ENCODE results near the gene DDX3X. TPM values are rescaled to one million over a fixed set of nuclear protein-coding genes. Genes with fewer than 3 reads are reported as not detected.

DDX3X gene
- total RNA-seq, 1 donor from 2014 or later: 264 TPM

DNA sequence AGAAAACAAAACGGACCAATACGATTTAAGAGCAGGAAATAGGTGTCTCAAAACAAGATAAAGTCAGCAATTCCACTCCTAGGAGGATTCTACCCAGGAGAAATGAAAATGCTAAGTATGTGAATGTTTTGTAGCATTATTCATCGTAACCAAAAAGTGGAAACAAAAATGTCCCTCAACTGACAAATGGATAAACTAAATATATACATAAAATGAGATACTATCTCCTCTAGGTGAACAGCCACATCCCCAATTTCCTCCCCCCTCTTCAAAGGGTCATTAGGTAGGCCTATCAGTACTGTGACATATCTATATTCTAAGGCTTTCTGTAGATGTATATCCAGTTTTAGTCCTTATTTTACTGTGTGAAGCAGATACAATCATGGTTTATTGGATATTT lies 18.0 kb downstream of the DDX3X start:
- Histone ChIP-seq H3K4me2 (no peak overlapping the region), H3K9me3 (ENCODE audit: low read depth) (no peaks in the 10 kb centered on the region), H2AFZ (replicated peaks) (no peak overlapping the region), H3K9ac (no peak overlapping the region), H3K79me2 (ENCODE audit: low read depth) (no peaks in the 10 kb centered on the region), H3K4me3 (no peak overlapping the region), H3K27me3 (no peaks in the 10 kb centered on the region), H3K4me1 (no peaks in the 10 kb centered on the region), H3K27ac (no peak overlapping the region), H3F3A (ENCODE audit: low read depth) (peaks cover 51% of the 10 kb centered on the region), H3K36me3 (peaks cover 5% of the 10 kb centered on the region), H4K20me1 (ENCODE audit: low read depth) (peaks cover 28% of the 10 kb centered on the region)
- DNase-seq (ENCODE audit: low spot score): no peak
- H3K27ac Mint-ChIP-seq: no peak overlapping the region
- H3K4me1 Mint-ChIP-seq: no peaks in the 10 kb centered on the region
- TF ChIP-seq, protein P1, sequence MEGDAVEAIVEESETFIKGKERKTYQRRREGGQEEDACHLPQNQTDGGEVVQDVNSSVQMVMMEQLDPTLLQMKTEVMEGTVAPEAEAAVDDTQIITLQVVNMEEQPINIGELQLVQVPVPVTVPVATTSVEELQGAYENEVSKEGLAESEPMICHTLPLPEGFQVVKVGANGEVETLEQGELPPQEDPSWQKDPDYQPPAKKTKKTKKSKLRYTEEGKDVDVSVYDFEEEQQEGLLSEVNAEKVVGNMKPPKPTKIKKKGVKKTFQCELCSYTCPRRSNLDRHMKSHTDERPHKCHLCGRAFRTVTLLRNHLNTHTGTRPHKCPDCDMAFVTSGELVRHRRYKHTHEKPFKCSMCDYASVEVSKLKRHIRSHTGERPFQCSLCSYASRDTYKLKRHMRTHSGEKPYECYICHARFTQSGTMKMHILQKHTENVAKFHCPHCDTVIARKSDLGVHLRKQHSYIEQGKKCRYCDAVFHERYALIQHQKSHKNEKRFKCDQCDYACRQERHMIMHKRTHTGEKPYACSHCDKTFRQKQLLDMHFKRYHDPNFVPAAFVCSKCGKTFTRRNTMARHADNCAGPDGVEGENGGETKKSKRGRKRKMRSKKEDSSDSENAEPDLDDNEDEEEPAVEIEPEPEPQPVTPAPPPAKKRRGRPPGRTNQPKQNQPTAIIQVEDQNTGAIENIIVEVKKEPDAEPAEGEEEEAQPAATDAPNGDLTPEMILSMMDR (IDR thresholded peaks at IDR 0.05): no peak
- TF ChIP-seq EZH2phosphoT487 (IDR thresholded peaks at IDR 0.05) (no peak), EZH2 (IDR thresholded peaks at IDR 0.05) (no peak)
- peaks cover 3% of the 10 kb centered on the region for H3K27me3 Mint-ChIP-seq (ENCODE audit: insufficient read depth, low read depth)
- no peak overlapping the region for H3K4me3 Mint-ChIP-seq
- H3K9me3 Mint-ChIP-seq: peaks cover 8% of the 10 kb centered on the region
- H3K36me3 Mint-ChIP-seq: peaks cover 3% of the 10 kb centered on the region

DNA sequence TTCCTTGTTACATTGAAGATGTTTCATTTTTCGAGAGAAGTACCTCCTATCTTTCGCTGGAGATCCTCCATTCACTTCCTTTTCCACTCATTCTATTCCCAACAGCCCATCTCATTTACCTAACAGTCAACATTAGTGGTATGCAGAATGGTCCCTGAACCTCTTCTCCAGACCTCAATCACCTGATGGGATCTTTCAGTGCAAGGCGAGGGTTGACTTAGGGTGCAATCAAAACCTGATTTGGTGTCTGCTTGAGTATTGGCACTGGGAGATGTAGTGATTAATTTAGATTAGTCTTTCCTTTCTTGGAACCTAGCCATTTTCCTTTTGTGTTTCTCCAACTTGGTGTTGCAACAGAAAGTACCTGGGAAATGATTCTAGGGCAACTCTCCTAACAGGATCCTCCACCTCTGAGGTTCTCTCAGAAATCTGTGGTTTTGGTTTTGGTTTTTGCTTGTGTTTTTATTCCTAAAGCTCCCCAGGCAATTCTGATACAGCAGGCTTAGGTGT lies 18.4 kb downstream of the DDX3X start:
- Mint-ChIP-seq H3K27ac (no peak overlapping the region), H3K4me3 (no peak overlapping the region), H3K27me3 (ENCODE audit: insufficient read depth, low read depth) (peaks cover 3% of the 10 kb centered on the region), H3K4me1 (no peaks in the 10 kb centered on the region), H3K36me3 (no peaks in the 10 kb centered on the region), H3K9me3 (peaks cover 8% of the 10 kb centered on the region)
- no peaks in the 10 kb centered on the region for H3K27me3 ChIP-seq
- no peaks in the 10 kb centered on the region for H3K4me1 ChIP-seq
- H3K4me2 ChIP-seq: no peak overlapping the region
- H3F3A ChIP-seq (ENCODE audit: low read depth): peaks cover 46% of the 10 kb centered on the region
- H3K9ac ChIP-seq: no peak overlapping the region
- H3K9me3 ChIP-seq (ENCODE audit: low read depth): no peaks in the 10 kb centered on the region
- H3K27ac ChIP-seq: no peak overlapping the region
- no peak for DNase-seq (ENCODE audit: low spot score)
- H2AFZ ChIP-seq (replicated peaks): no peak overlapping the region
- H3K4me3 ChIP-seq: no peak overlapping the region
- H4K20me1 ChIP-seq (ENCODE audit: low read depth): peaks cover 24% of the 10 kb centered on the region
- H3K36me3 ChIP-seq: peaks cover 5% of the 10 kb centered on the region
- TF ChIP-seq EZH2phosphoT487 (IDR thresholded peaks at IDR 0.05) (no peak), EZH2 (IDR thresholded peaks at IDR 0.05) (no peak)
- TF ChIP-seq, protein P1 (IDR thresholded peaks at IDR 0.05): no peak
- no peaks in the 10 kb centered on the region for H3K79me2 ChIP-seq (ENCODE audit: low read depth)

DNA sequence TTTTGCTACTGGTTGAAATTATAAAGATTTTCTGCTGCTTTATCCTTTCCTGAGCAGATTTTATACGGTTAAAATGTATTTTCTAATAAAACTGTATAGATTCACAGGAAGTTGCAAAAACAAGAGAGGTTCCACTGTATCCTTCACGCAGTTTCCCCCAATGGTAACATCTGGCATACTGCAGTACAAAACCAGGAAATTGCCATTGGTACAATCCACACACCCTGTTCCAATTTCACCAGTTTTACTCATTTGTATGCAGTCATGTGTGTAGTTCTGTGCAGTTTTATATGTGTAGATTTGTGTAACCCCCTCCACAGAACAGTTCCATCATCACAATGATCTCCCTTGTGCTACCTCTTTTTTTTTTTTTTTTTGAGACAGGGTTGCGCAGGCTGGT lies 20.0 kb downstream of the DDX3X start:
- H4K20me1 ChIP-seq (ENCODE audit: low read depth): peaks cover 8% of the 10 kb centered on the region
- no peaks in the 10 kb centered on the region for H3K36me3 Mint-ChIP-seq
- peaks cover 3% of the 10 kb centered on the region for H3K27me3 Mint-ChIP-seq (ENCODE audit: insufficient read depth, low read depth)
- no peaks in the 10 kb centered on the region for H3K4me1 Mint-ChIP-seq
- no peaks in the 10 kb centered on the region for H3K9me3 ChIP-seq (ENCODE audit: low read depth)
- peaks cover 5% of the 10 kb centered on the region for H3K36me3 ChIP-seq
- H2AFZ ChIP-seq (replicated peaks): no peak overlapping the region
- H3F3A ChIP-seq (ENCODE audit: low read depth): peaks cover 30% of the 10 kb centered on the region
- no peak for TF ChIP-seq EZH2phosphoT487 (IDR thresholded peaks at IDR 0.05)
- TF ChIP-seq, protein P1 (IDR thresholded peaks at IDR 0.05): no peak
- no peak for TF ChIP-seq EZH2 (IDR thresholded peaks at IDR 0.05)
- peaks cover 8% of the 10 kb centered on the region for H3K9me3 Mint-ChIP-seq
- H3K79me2 ChIP-seq (ENCODE audit: low read depth): no peaks in the 10 kb centered on the region
- no peak overlapping the region for H3K4me2 ChIP-seq
- H3K9ac ChIP-seq: no peak overlapping the region
- no peak overlapping the region for H3K4me3 Mint-ChIP-seq
- H3K27ac ChIP-seq: no peak overlapping the region
- no peaks in the 10 kb centered on the region for H3K4me1 ChIP-seq
- H3K27me3 ChIP-seq: no peaks in the 10 kb centered on the region
- no peak for DNase-seq (ENCODE audit: low spot score)
- H3K4me3 ChIP-seq: no peak overlapping the region
- no peak overlapping the region for H3K27ac Mint-ChIP-seq

All from neural progenitor cell (in vitro differentiated cells).